Testis (tissue), 3 donors: ENCODE measurements around the gene UGP2. TPM values are rescaled to one million over a fixed set of nuclear protein-coding genes. Genes with fewer than 3 reads are reported as not detected.

Source experiments
- DNase-seq: peaks from one replicate; pipeline ENCODE4 v3.0.0-alpha.2; 2019
- H3K27ac ChIP-seq, 2 donors: fragments of 200-600 bp; sonication (generic); one replicate each; pipeline ENCODE4 v1.5.1; 2019
- H3K27me3 ChIP-seq: fragments of 200-600 bp; sonication (generic); one replicate; pipeline ENCODE4 v1.5.1; 2019
- H3K36me3 ChIP-seq: fragments of 200-600 bp; sonication (generic); one replicate; pipeline ENCODE4 v1.5.1; 2017; ENCODE audit warnings: low read depth; ENCODE audit errors: missing control alignments
- H3K4me1 ChIP-seq: fragments of 200-600 bp; sonication (generic); one replicate; pipeline ENCODE4 v1.5.1; 2019
- H3K4me3 ChIP-seq, 2 donors: fragments of 200-600 bp; sonication (generic); one replicate each; pipeline ENCODE4 v1.5.1; 2017 to 2019
- H3K9me3 ChIP-seq: fragments of 200-600 bp; sonication (generic); one replicate; pipeline ENCODE4 v1.5.1; 2017
- CTCF ChIP-seq, 3 experiments: fragments of 450-650 bp in 2 of 3; fragments of 200-600 bp in 1 of 3; sonication (generic) in 1 of 3; IDR thresholded peaks; one replicate each; pipeline ENCODE4 v1.5.1; 2016 to 2019; ENCODE audit warnings: antibody characterized with exemption in 3 of 3, mild to moderate bottlenecking in 2 of 3, moderate library complexity in 1 of 3
- POLR2A ChIP-seq: fragments of 450-650 bp; IDR thresholded peaks from one replicate; pipeline ENCODE4 v1.6.1; 2017; ENCODE audit warnings: antibody characterized with exemption, mild to moderate bottlenecking, moderate library complexity
- WGBS, 2 donors: methylation state at CpG; one replicate each; pipeline ENCODE4 v1.1.5; 2018; 5-methylcytosine and 5-hydroxymethylcytosine counted together
- intact Hi-C: fragments of 100-400 bp; cut with DNase I; formaldehyde crosslinking; loops from one replicate; pipeline ENCODE4 v1.15.1; 2023; ENCODE audit warnings: low total_unique reads
- polyA plus RNA-seq: library from polyadenylated mRNA; stranded (reverse); fragments of 350-450 nt; fragmentation: Illumina TruSeq; extraction: RNeasy Lipid Tissue Mini Kit (QIAGEN cat#74804); gene quantifications from one replicate; pipeline ENCODE4 v1.2.3, GENCODE V29; 2014; ENCODE audit warnings: low read depth, low replicate concordance; ENCODE audit not compliant: insufficient read depth
- total RNA-seq, 2 donors: library from RNA; depleted of rRNA; stranded (reverse); fragments of >200 nt; gene quantifications; one replicate each; pipeline ENCODE4 v1.2.3, GENCODE V29; 2016

The UGP2 gene
- total and polyA plus RNA-seq, 3 donors from 2014 or later: 51.7 to 70.3 (median 52.9) TPM

- intact Hi-C loops: no loop called here
- Histone ChIP-seq H3K4me3 (no peak overlapping the region), H3K9me3 (no peaks in the 10 kb centered on the region), H3K36me3 (no peaks in the 10 kb centered on the region), H3K27me3 (no peaks in the 10 kb centered on the region), H3K27ac (no peak overlapping the region), H3K4me1 (peaks cover 5% of the 10 kb centered on the region)
- WGBS, 2 donors: 85 to 92% methylated on average over 14 of the region's 14 CpGs
- no peak for DNase-seq
- no peak for TF ChIP-seq CTCF (IDR thresholded peaks at IDR 0.05)
- no peak for TF ChIP-seq POLR2A
Observed at GRCh38 chr2:63855418-63856302, 14.0 kb downstream of the UGP2 start.

GRCh38 chr2:63856303-63856603 lies 14.6 kb downstream of the UGP2 start:
- no peak for DNase-seq
- intact Hi-C loops: no loop called here
- H3K9me3 ChIP-seq: no peaks in the 10 kb centered on the region
- WGBS, 2 donors: 82 to 83% methylated on average over 5 of the region's 5 CpGs
- TF ChIP-seq CTCF (IDR thresholded peaks at IDR 0.05) (no peak), POLR2A (no peak)
- no peak overlapping the region for H3K27ac ChIP-seq
- H3K36me3 ChIP-seq: no peaks in the 10 kb centered on the region
- no peak overlapping the region for H3K4me3 ChIP-seq
- peaks cover 5% of the 10 kb centered on the region for H3K4me1 ChIP-seq
- H3K27me3 ChIP-seq: no peaks in the 10 kb centered on the region

- no peaks in the 10 kb centered on the region for H3K36me3 ChIP-seq
- no peak overlapping the region for H3K4me3 ChIP-seq
- peaks cover 5% of the 10 kb centered on the region for H3K4me1 ChIP-seq
- no peaks in the 10 kb centered on the region for H3K9me3 ChIP-seq
- H3K27me3 ChIP-seq: no peaks in the 10 kb centered on the region
- WGBS, 2 donors: 95 to 96% methylated on average over 2 of the region's 2 CpGs
- DNase-seq: no peak
- H3K27ac ChIP-seq: no peak overlapping the region
- intact Hi-C loops: no loop called here
- TF ChIP-seq POLR2A (no peak), CTCF (IDR thresholded peaks at IDR 0.05) (no peak)
Observed at GRCh38 chr2:63858291-63858690, 16.6 kb downstream of the UGP2 start.

- WGBS, 2 donors: 53 to 57% methylated on average over 6 of the region's 6 CpGs
- no peak overlapping the region for H3K27ac ChIP-seq
- H3K36me3 ChIP-seq: no peaks in the 10 kb centered on the region
- H3K4me3 ChIP-seq: no peak overlapping the region
- no peaks in the 10 kb centered on the region for H3K27me3 ChIP-seq
- H3K4me1 ChIP-seq: no peaks in the 10 kb centered on the region
- intact Hi-C loops: no loop called here
- DNase-seq: peak; percentile 67
- TF ChIP-seq POLR2A: no peak
- peak in 2 of 3 experiments; percentile 50 to 58 for TF ChIP-seq CTCF (IDR thresholded peaks at IDR 0.05)
- no peaks in the 10 kb centered on the region for H3K9me3 ChIP-seq
Observed at GRCh38 chr2:63861220-63861822, 19.6 kb downstream of the UGP2 start.
